IMR-90 (cell line): ENCODE measurements around the gene FOSL2. TPM values are rescaled to one million over a fixed set of nuclear protein-coding genes. Genes with fewer than 3 reads are reported as not detected.

Experiments used
- ATAC-seq: fragments of 200-7000 bp; cut with Tn5 transposase; 2 replicates; pipeline ENCODE4 v1.9.1; 2020; ENCODE audit warnings: low read depth, mild to moderate bottlenecking, moderate library complexity
- BruUV-seq: library from RNA; stranded (reverse); fragments of 400-500 nt; replicated peaks from 2 replicates; lab custom pipeline; 2021; lab: Mats Ljungman, UMichigan
- CTCF ChIA-PET: fragments of 300-600 bp; formaldehyde crosslinking; extraction: SDS; loops from one replicate; lab custom pipeline; 2021; ENCODE audit warnings: antibody characterized with exemption; lab: Yijun Ruan, JAX
- POLR2A ChIA-PET: fragments of 300-600 bp; sonication (Branson Sonifier 250); formaldehyde crosslinking; loops from one replicate; lab custom pipeline; 2022; ENCODE audit warnings: antibody characterized with exemption; ENCODE audit not compliant: unreplicated experiment; lab: Charles Lee
- DNase-seq: peaks from one replicate; pipeline ENCODE4 v3.0.0; 2013
- H2AFZ ChIP-seq: replicated peaks from 2 replicates; pipeline ENCODE3; 2013; ENCODE audit warnings: low read length, mild to moderate bottlenecking; ENCODE audit not compliant: poor library complexity
- H2AK5ac ChIP-seq: 2 replicates; pipeline ENCODE4 v1.6.1; 2013; ENCODE audit warnings: low read depth, low read length, inconsistent platforms
- H2AK9ac ChIP-seq: replicated peaks from 2 replicates; pipeline ENCODE3; 2013; ENCODE audit warnings: mild to moderate bottlenecking, low read depth, low read length, moderate library complexity; ENCODE audit not compliant: poor library complexity
- H2BK120ac ChIP-seq: 2 replicates; pipeline ENCODE4 v1.6.1; 2013; ENCODE audit warnings: low read depth, low read length, inconsistent platforms
- H2BK15ac ChIP-seq: 3 replicates; pipeline ENCODE4 v1.6.1; 2013; ENCODE audit warnings: low read depth, low read length, inconsistent platforms
- H2BK20ac ChIP-seq: 2 replicates; pipeline ENCODE4 v1.6.1; 2013; ENCODE audit warnings: low read depth, mild to moderate bottlenecking, inconsistent platforms, low read length, moderate library complexity
- H2BK5ac ChIP-seq: 2 replicates; pipeline ENCODE4 v1.6.1; 2013; ENCODE audit warnings: mild to moderate bottlenecking, low read depth, low read length, inconsistent platforms; ENCODE audit not compliant: poor library complexity, severe bottlenecking
- H3K14ac ChIP-seq: replicated peaks from 2 replicates; pipeline ENCODE4 v1.6.1; 2013; ENCODE audit warnings: low read depth, low read length, inconsistent platforms
- H3K18ac ChIP-seq: 2 replicates; pipeline ENCODE4 v1.6.1; 2013; ENCODE audit warnings: low read depth, low read length, control low read depth
- H3K23ac ChIP-seq: 2 replicates; pipeline ENCODE4 v1.6.1; 2013; ENCODE audit warnings: low read depth, low read length, inconsistent platforms
- H3K27ac ChIP-seq: 2 replicates; pipeline ENCODE4 v1.5.1; 2013; ENCODE audit warnings: mild to moderate bottlenecking, control low read depth, low read length; ENCODE audit not compliant: insufficient read depth
- H3K27me3 ChIP-seq: 2 replicates; pipeline ENCODE4 v1.6.1; 2013; ENCODE audit warnings: low read length; ENCODE audit not compliant: control insufficient read depth, insufficient read depth
- H3K36me3 ChIP-seq: 2 replicates; pipeline ENCODE4 v1.6.1; 2013; ENCODE audit warnings: low read length, mixed read lengths; ENCODE audit not compliant: control insufficient read depth, insufficient read depth
- H3K4ac ChIP-seq: 2 replicates; pipeline ENCODE4 v1.6.1; 2013; ENCODE audit warnings: low read depth, low read length, inconsistent platforms
- H3K4me1 ChIP-seq: 2 replicates; pipeline ENCODE4 v1.6.1; 2013; ENCODE audit warnings: low read length, mixed read lengths; ENCODE audit not compliant: control insufficient read depth, insufficient read depth
- H3K4me2 ChIP-seq: 2 replicates; pipeline ENCODE4 v1.6.1; 2013; ENCODE audit warnings: low read depth, mild to moderate bottlenecking, control low read depth, low read length, moderate library complexity
- H3K4me3 ChIP-seq: 2 replicates; pipeline ENCODE4 v1.5.1; 2013; ENCODE audit warnings: low read depth, mild to moderate bottlenecking, control low read depth, low read length, moderate library complexity; ENCODE audit not compliant: insufficient read depth
- H3K56ac ChIP-seq: 2 replicates; pipeline ENCODE4 v1.6.1; 2013; ENCODE audit warnings: low read length, inconsistent platforms; ENCODE audit not compliant: insufficient read depth; ENCODE audit errors: extremely low read depth
- H3K79me1 ChIP-seq, 2 experiments: 2 replicates each; pipeline ENCODE4 v1.6.1; 2013; ENCODE audit warnings: low read length in 2 of 2, inconsistent platforms in 1 of 2, low read depth in 1 of 2
- H3K9ac ChIP-seq: 2 replicates; pipeline ENCODE4 v1.6.1; 2013; ENCODE audit warnings: low read depth, low read length, control low read depth
- H3K9me1 ChIP-seq: 2 replicates; pipeline ENCODE4 v1.6.1; 2013; ENCODE audit warnings: low read length, inconsistent platforms; ENCODE audit not compliant: insufficient read depth
- H3K9me3 ChIP-seq: 2 replicates; pipeline ENCODE4 v1.6.1; 2013; ENCODE audit warnings: low read length; ENCODE audit not compliant: control insufficient read depth, insufficient read depth
- H4K20me1 ChIP-seq: 2 replicates; pipeline ENCODE4 v1.6.1; 2013; ENCODE audit warnings: low read length, inconsistent platforms; ENCODE audit not compliant: insufficient read depth
- H4K5ac ChIP-seq: 2 replicates; pipeline ENCODE4 v1.6.1; 2013; ENCODE audit warnings: mild to moderate bottlenecking, low read depth, low read length, control low read depth
- H4K8ac ChIP-seq, 2 experiments: 2 replicates each; pipeline ENCODE4 v1.6.1; 2013; ENCODE audit warnings: low read depth in 2 of 2, low read length in 2 of 2, control low read depth in 1 of 2, inconsistent platforms in 1 of 2
- H4K91ac ChIP-seq: 2 replicates; pipeline ENCODE4 v1.6.1; 2013; ENCODE audit warnings: low read depth, low read length, inconsistent platforms; ENCODE audit not compliant: insufficient read depth
- BHLHE40 ChIP-seq: fragments of 150-350 bp; IDR thresholded peaks from 2 replicates; pipeline ENCODE4 v1.6.1; 2016; ENCODE audit warnings: mild to moderate bottlenecking, low read depth, low read length
- CEBPB ChIP-seq: IDR thresholded peaks from 2 replicates; pipeline ENCODE4 v1.6.1; 2012; ENCODE audit warnings: low read depth, low read length, improper control_type of control experiment
- CHD1 ChIP-seq: IDR thresholded peaks from 2 replicates; pipeline ENCODE4 v1.6.1; 2012; ENCODE audit warnings: low read depth, low read length, improper control_type of control experiment
- CTCF ChIP-seq: conservative IDR thresholded peaks from 2 replicates; pipeline ENCODE4 v1.5.1; 2012; ENCODE audit warnings: mild to moderate bottlenecking, low read depth, low read length, improper control_type of control experiment
- ELK1 ChIP-seq: fragments of 150-350 bp; IDR thresholded peaks from 2 replicates; pipeline ENCODE4 v1.6.1; 2016; ENCODE audit warnings: low read depth, mild to moderate bottlenecking, low read length, moderate library complexity, borderline replicate concordance
- FOS ChIP-seq: fragments of 150-350 bp; IDR thresholded peaks from 2 replicates; pipeline ENCODE4 v1.6.1; 2016; ENCODE audit warnings: low read depth, low read length
- MAFK ChIP-seq: IDR thresholded peaks from 2 replicates; pipeline ENCODE4 v1.6.1; 2012; ENCODE audit warnings: low read depth, low read length, improper control_type of control experiment
- MAZ ChIP-seq: IDR thresholded peaks from 2 replicates; pipeline ENCODE4 v1.6.1; 2012; ENCODE audit warnings: low read depth, mild to moderate bottlenecking, low read length, improper control_type of control experiment, moderate library complexity, borderline replicate concordance
- MXI1 ChIP-seq: IDR thresholded peaks from 2 replicates; pipeline ENCODE4 v1.6.1; 2012; ENCODE audit warnings: low read depth, mild to moderate bottlenecking, low read length, moderate library complexity, borderline replicate concordance
- NFE2L2 ChIP-seq: fragments of 150-350 bp; IDR thresholded peaks from 2 replicates; pipeline ENCODE4 v1.6.1; 2016; ENCODE audit warnings: low read depth, mild to moderate bottlenecking, low read length
- POLR2A ChIP-seq: IDR thresholded peaks from 2 replicates; pipeline ENCODE4 v1.6.1; 2012; ENCODE audit warnings: mild to moderate bottlenecking, low read depth, low read length
- RAD21 ChIP-seq: IDR thresholded peaks from 2 replicates; pipeline ENCODE4 v1.6.1; 2012; ENCODE audit warnings: low read length, improper control_type of control experiment
- RCOR1 ChIP-seq: IDR thresholded peaks from 2 replicates; pipeline ENCODE4 v1.6.1; 2012; ENCODE audit warnings: mild to moderate bottlenecking, low read length, improper control_type of control experiment; ENCODE audit not compliant: insufficient replicate concordance
- RFX5 ChIP-seq: IDR thresholded peaks from 2 replicates; pipeline ENCODE4 v1.8.0; 2012; ENCODE audit warnings: low read depth, mild to moderate bottlenecking, low read length, moderate library complexity
- SMC3 ChIP-seq: fragments of 150-350 bp; IDR thresholded peaks from 2 replicates; pipeline ENCODE4 v1.6.1; 2016; ENCODE audit warnings: low read depth, mild to moderate bottlenecking, antibody characterized with exemption, low read length, moderate library complexity
- USF2 ChIP-seq: fragments of 150-350 bp; IDR thresholded peaks from 2 replicates; pipeline ENCODE4 v1.6.1; 2017; ENCODE audit warnings: mild to moderate bottlenecking, antibody characterized with exemption, low read length, low read depth
- WGBS, 2 experiments: methylation state at CpG; one replicate each; pipeline versions ENCODE4 v1.1.5 to v1.1.7; 2013; ENCODE audit warnings: missing lambda C conversion rate in 2 of 2; ENCODE audit not compliant: insufficient read length in 1 of 2; ENCODE audit errors: extremely low coverage in 2 of 2; 5-methylcytosine and 5-hydroxymethylcytosine counted together
- dilution Hi-C: fragments of 300-500 bp; cut with HindIII; formaldehyde crosslinking; loops from one replicate; pipeline ENCODE4 v1.14.3; 2018; ENCODE audit warnings: low sequenced_read_pairs; ENCODE audit not compliant: unreplicated experiment
- in situ Hi-C: fragments of 300-500 bp; cut with MboI; formaldehyde crosslinking; loops from 3 replicates; pipeline ENCODE4 v1.14.3; 2019; ENCODE audit warnings: low sequenced_read_pairs, inconsistent platforms, mixed read lengths
- intact Hi-C: fragments of 100-400 bp; cut with micrococcal nuclease; formaldehyde crosslinking; loops from 2 replicates; pipeline ENCODE4 v1.10.0; 2022
- polyA plus RNA-seq, 3 experiments: library from polyadenylated mRNA; depleted of rRNA; stranded (reverse); fragments of >200 nt; gene quantifications; 2 replicates each; pipeline ENCODE4 v1.2.3, GENCODE V29; 2012; ENCODE audit warnings: low replicate concordance in 1 of 3
- total RNA-seq: library from RNA; depleted of rRNA; stranded (reverse); fragments of >200 nt; gene quantifications from 2 replicates; pipeline ENCODE4 v1.2.3, GENCODE V29; 2012

Gene FOSL2
- total and polyA plus RNA-seq, 2 of the 4 experiments (the other 2 are of a cell fraction) = 31.4 to 46.3 TPM

GRCh38 chr2:28348921-28349320 is 43.7 kb upstream of the FOSL2 start:
- Histone ChIP-seq H3K9me1 (peaks cover 5% of the 10 kb centered on the region), H2BK20ac (no peak overlapping the region), H3K4ac (no peak overlapping the region), H2BK5ac (no peak overlapping the region), H4K5ac (no peak overlapping the region), H2AK5ac (no peak overlapping the region), H3K4me1 (peaks cover 10% of the 10 kb centered on the region), H2BK120ac (no peak overlapping the region), H3K27ac (no peak overlapping the region), H4K20me1 (no peaks in the 10 kb centered on the region), H3K23ac (no peak overlapping the region), H3K18ac (no peak overlapping the region), H3K36me3 (no peaks in the 10 kb centered on the region), H3K14ac (no peak overlapping the region), H2AK9ac (no peak overlapping the region), H3K9ac (no peak overlapping the region), H4K8ac (no peak overlapping the region), H2BK15ac (no peak overlapping the region), H3K4me3 (no peak overlapping the region), H2AFZ (no peak overlapping the region), H3K79me1 (no peaks in the 10 kb centered on the region), H3K56ac (no peak overlapping the region), H3K9me3 (no peaks in the 10 kb centered on the region), H3K4me2 (no peak overlapping the region), H4K91ac (no peak overlapping the region), H3K27me3 (no peaks in the 10 kb centered on the region)
- TF ChIP-seq CHD1 (no peak), RFX5 (no peak), CTCF (no peak), FOS (no peak), MAFK (no peak), MXI1 (no peak), RCOR1 (no peak), POLR2A (no peak), RAD21 (no peak), USF2 (no peak), ELK1 (no peak), SMC3 (no peak), MAZ (no peak), NFE2L2 (no peak), CEBPB (no peak), BHLHE40 (no peak)
- ChIA-PET CTCF (no interaction called here), POLR2A (no interaction called here)
- 100% methylated on average over 1 of the region's 11 CpGs for WGBS, 2 experiments
- no TSS peak for BruUV-seq
- in situ Hi-C loops = no loop called here
- intact Hi-C loops = no loop called here
- ATAC-seq (no peak), DNase-seq (no peak)
- dilution Hi-C loops = no loop called here
